BLaER1 treated with 17β-estradiol and CSF1 and Interleukin-3, amounts not matched to agents 10 nM and 100 nM (cell line): ENCODE results near the gene GPRC6A.

Source experiments
- H3K27ac ChIP-seq, 11 experiments: shearing (Covaris generic); formaldehyde crosslinking; 2 replicates each; pipeline ENCODE4 v1.8.1; 2022
- H3K27me3 ChIP-seq, 11 experiments: shearing (Covaris generic); formaldehyde crosslinking; 2 replicates each; pipeline ENCODE4 v1.8.1; 2022
- H3K36me3 ChIP-seq, 11 experiments: shearing (Covaris generic); formaldehyde crosslinking; 2 replicates each; pipeline ENCODE4 v1.8.1; 2022
- H3K4me1 ChIP-seq, 10 experiments: shearing (Covaris generic); formaldehyde crosslinking; 2 replicates each; pipeline ENCODE4 v1.8.1; 2022
- H3K4me2 ChIP-seq, 11 experiments: shearing (Covaris generic); formaldehyde crosslinking; 2 replicates each; pipeline ENCODE4 v1.8.1; 2022
- H3K4me3 ChIP-seq, 10 experiments: shearing (Covaris generic); formaldehyde crosslinking; 2 replicates each; pipeline ENCODE4 v1.8.1; 2022
- H3K9ac ChIP-seq, 11 experiments: shearing (Covaris generic); formaldehyde crosslinking; 2 replicates each; pipeline ENCODE4 v1.8.1; 2022
- H3K9me3 ChIP-seq, 11 experiments: shearing (Covaris generic); formaldehyde crosslinking; replicated peaks in 1 of 11; 2 replicates each; pipeline ENCODE4 v1.8.1; 2022
- H4K20me1 ChIP-seq, 11 experiments: shearing (Covaris generic); formaldehyde crosslinking; 2 replicates each; pipeline ENCODE4 v1.8.1; 2022
- Cebpa-rat ChIP-seq, 11 experiments: shearing (Covaris generic); IDR thresholded peaks; 2 replicates each; pipeline ENCODE4 v1.8.1; 2022

GPRC6A gene

DNA sequence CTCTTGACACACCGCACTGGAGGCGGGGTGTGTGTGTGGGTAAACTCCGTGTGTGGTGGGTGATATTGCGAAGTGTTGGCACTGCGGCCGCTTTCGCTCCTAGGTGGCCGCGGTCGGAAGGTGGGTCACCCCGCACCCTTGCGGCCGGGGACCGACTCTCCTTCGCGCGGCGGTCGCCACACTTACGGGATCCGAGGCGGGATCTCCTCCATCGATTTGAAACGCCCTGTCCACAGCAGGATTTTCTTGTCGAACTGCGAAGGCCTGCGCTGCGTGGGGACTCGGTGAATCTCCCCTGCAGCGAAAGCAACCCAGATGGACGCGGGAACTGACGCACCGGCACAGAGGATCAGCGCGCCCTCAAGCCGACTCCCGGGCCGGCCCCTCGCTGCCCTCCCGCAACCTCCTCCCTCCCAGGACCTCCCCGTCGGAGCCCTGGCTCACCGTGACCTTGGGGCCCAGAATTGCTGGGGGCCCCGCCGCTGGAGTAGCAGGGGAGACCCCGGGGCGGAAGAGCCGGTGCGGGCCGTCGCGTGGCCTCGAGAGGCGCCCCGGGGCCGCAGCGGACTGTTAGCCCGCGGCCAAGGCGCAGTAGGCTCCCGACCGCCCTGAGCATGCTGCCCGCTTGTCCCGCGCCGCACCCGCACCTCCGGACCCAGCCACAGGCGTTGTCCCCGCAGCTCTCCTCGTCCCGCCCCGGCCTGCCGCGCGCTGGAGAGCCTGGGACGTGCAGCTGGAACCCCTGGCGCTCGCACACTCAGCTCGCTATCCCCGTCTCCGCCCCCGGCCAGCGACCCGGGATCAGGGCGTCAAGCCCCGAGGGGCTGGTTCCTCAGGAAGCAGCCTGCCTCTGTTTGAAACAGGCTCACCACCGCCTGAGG lies 63.7 kb downstream of the GPRC6A start, which contains the start of gene FAM162B:
Gene FAM162B, minus strand, starts transcription at position 759 of the 881 bp plus-strand sequence. Its CDS starts 143 bp downstream, at position 616.
- Histone ChIP-seq H3K27me3 (peaks cover 0 to 5% (median 0%) of the 10 kb centered on the region in 11 experiments; a peak in 4 of 22 replicates), H3K4me2 (no peak within 1 kb of the TSS), H3K9me3 (peaks cover 15 to 22% (median 20%) of the 10 kb centered on the region in 11 experiments), H3K27ac (no peak within 1 kb of the TSS), H3K4me3 (no peak within 1 kb of the TSS), H3K9ac (no peak within 1 kb of the TSS), H3K36me3 (no peaks in the 10 kb centered on the region), H4K20me1 (no peaks in the 10 kb centered on the region), H3K4me1 (no peaks in the 10 kb centered on the region)
- no peak for TF ChIP-seq Cebpa-rat (IDR thresholded peaks at IDR 0.05)

DNA sequence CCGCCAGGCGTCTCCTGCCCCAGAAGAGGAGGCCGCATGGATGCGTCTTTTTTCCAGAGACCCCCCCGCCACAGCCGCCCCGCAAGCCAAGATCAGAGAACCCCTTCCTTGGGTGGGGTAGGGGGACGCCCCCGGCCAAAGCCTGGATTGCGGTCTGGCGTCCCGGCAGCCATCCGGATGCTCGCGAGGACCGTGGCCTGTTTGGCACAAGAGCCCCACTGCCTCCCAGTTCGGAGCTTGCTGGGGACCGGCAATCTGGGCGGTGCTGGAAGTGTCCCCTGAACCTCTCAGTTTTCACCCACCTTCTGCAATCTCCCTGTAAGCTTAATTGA lies 64.3 kb downstream of the GPRC6A start:
- no peak overlapping the region for H3K9ac ChIP-seq
- H3K36me3 ChIP-seq, result no peaks in the 10 kb centered on the region
- H3K4me3 ChIP-seq, result no peak overlapping the region
- no peaks in the 10 kb centered on the region for H4K20me1 ChIP-seq
- H3K4me2 ChIP-seq, result no peak overlapping the region
- no peak for TF ChIP-seq Cebpa-rat (IDR thresholded peaks at IDR 0.05)
- H3K27ac ChIP-seq, result no peak overlapping the region
- H3K27me3 ChIP-seq, result peaks cover 0 to 5% (median 0%) of the 10 kb centered on the region in 11 experiments; a peak in 4 of 22 replicates
- H3K9me3 ChIP-seq, result peaks cover 15 to 22% (median 20%) of the 10 kb centered on the region in 11 experiments
- no peaks in the 10 kb centered on the region for H3K4me1 ChIP-seq

DNA sequence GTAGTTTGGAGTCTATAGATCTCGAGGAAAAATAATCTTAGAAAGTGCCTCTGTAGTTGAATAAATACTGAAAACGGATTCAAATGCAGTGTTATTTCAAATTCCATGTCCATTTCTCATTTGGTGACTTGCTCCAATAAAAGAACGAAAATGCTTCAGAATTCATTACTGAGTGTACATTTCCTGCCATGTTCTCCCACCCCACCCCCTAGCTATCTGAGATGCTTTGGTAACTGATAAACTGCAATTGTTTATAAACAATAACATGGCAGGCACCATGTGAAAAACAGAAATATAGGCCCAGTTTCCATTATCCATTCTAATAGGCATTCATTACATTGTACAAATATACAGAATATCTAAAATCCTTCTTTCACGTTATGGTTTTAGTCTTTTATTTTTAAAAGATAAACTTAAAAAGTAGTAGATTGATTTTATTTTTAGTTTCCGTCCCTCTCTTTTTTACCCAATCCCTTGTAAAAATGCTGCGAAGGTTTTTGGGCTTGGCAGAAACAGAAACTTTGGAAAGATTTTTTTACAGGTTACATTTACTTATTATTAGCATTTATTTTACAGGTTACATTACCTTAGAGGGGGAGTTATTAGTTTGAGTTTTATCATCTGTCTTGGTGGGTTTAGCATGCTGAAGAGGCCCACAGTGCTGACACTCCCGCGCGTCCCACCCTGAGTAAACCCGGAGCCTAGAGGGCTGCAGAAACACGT lies 64.8 kb downstream of the GPRC6A start:
- H3K9me3 ChIP-seq, result peaks cover 15 to 22% (median 20%) of the 10 kb centered on the region in 11 experiments
- no peaks in the 10 kb centered on the region for H3K4me1 ChIP-seq
- H3K27me3 ChIP-seq, result peaks cover 0 to 5% (median 0%) of the 10 kb centered on the region in 11 experiments; a peak in 4 of 22 replicates
- no peak overlapping the region for H3K4me3 ChIP-seq
- no peak overlapping the region for H3K4me2 ChIP-seq
- no peaks in the 10 kb centered on the region for H3K36me3 ChIP-seq
- no peak overlapping the region for H3K27ac ChIP-seq
- TF ChIP-seq Cebpa-rat (IDR thresholded peaks at IDR 0.05), result no peak
- no peaks in the 10 kb centered on the region for H4K20me1 ChIP-seq
- no peak overlapping the region for H3K9ac ChIP-seq

- H3K27me3 ChIP-seq, result peaks cover 0 to 5% (median 0%) of the 10 kb centered on the region in 11 experiments; a peak in 4 of 22 replicates
- no peak overlapping the region for H3K4me2 ChIP-seq
- H3K4me3 ChIP-seq, result no peak overlapping the region
- H4K20me1 ChIP-seq, result no peaks in the 10 kb centered on the region
- no peak for TF ChIP-seq Cebpa-rat (IDR thresholded peaks at IDR 0.05)
- no peak overlapping the region for H3K27ac ChIP-seq
- no peaks in the 10 kb centered on the region for H3K36me3 ChIP-seq
- no peak overlapping the region for H3K9ac ChIP-seq
- peaks cover 15 to 22% (median 20%) of the 10 kb centered on the region in 11 experiments for H3K9me3 ChIP-seq
- H3K4me1 ChIP-seq, result no peaks in the 10 kb centered on the region
These were observed 65.8 kb downstream of the GPRC6A start for GRCh38 chr6:116763048-116763447.

DNA sequence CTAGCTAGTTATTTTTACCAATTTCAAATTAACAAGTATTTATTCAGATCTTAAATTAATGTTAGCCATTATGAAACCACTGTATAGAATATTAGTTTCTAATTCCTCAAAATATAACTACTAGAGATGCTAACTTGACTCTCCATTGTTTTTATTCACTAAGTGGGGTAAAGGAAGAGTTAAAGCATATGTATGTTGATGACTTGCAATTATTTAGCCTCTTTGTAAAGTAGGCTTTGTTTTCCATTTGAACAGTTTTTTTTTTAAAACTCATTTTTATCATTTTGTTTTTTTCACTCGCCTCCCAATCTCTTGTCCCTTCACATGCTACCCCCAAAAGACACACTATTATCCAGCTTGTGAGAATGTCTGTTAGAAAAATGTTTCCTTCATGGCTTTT lies 66.6 kb downstream of the GPRC6A start:
- peaks cover 0 to 5% (median 0%) of the 10 kb centered on the region in 11 experiments; a peak in 4 of 22 replicates for H3K27me3 ChIP-seq
- no peaks in the 10 kb centered on the region for H4K20me1 ChIP-seq
- H3K36me3 ChIP-seq, result no peaks in the 10 kb centered on the region
- no peaks in the 10 kb centered on the region for H3K4me1 ChIP-seq
- no peak overlapping the region for H3K4me3 ChIP-seq
- H3K27ac ChIP-seq, result no peak overlapping the region
- no peak overlapping the region for H3K9ac ChIP-seq
- H3K4me2 ChIP-seq, result no peak overlapping the region
- H3K9me3 ChIP-seq, result peaks cover 15 to 22% (median 20%) of the 10 kb centered on the region in 11 experiments
- TF ChIP-seq Cebpa-rat (IDR thresholded peaks at IDR 0.05), result no peak

- Histone ChIP-seq H3K4me2 (no peak overlapping the region), H3K27me3 (peaks cover 0 to 5% (median 0%) of the 10 kb centered on the region in 11 experiments; a peak in 4 of 22 replicates)
These were observed 67.1 kb downstream of the GPRC6A start for GRCh38 chr6:116761779-116762178.

DNA sequence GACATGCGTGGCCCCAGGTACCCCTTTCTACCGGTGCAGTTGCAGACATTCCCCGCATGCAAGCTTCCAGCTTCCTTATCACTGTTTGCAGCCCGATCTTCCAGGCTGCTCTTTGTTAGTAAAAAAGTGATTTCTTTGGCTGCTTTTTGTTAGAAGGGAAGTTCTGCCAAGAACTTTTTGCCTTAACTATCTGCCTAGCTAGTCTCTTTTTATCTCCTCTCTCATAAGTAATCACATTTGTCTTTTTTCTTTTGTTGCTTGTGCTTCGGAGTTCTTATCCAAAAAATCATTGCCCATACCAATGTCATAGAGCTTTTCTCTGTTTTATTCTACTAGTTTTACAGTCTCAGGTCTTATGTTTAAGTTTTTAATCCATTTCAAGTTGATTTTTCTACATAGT lies 83.7 kb downstream of the GPRC6A start:
- peaks cover 0 to 3% (median 0%) of the 10 kb centered on the region in 10 experiments; a peak in 1 of 20 replicates for H3K4me1 ChIP-seq
- no peak for TF ChIP-seq Cebpa-rat (IDR thresholded peaks at IDR 0.05)

More at GRCh38 chr6:116761779-116762178, 67.1 kb downstream of the GPRC6A start:
- Histone ChIP-seq H4K20me1 (no peaks in the 10 kb centered on the region), H3K9ac (no peak overlapping the region), H3K4me3 (no peak overlapping the region), H3K36me3 (no peaks in the 10 kb centered on the region), H3K9me3 (peaks cover 15 to 22% (median 20%) of the 10 kb centered on the region in 11 experiments), H3K27ac (no peak overlapping the region), H3K4me1 (no peaks in the 10 kb centered on the region)
- TF ChIP-seq Cebpa-rat (IDR thresholded peaks at IDR 0.05), result no peak

More for the DNA sequence above, 83.7 kb downstream of the GPRC6A start:
- Histone ChIP-seq H3K27me3 (no peaks in the 10 kb centered on the region), H3K9ac (no peak overlapping the region), H3K4me2 (no peak overlapping the region), H3K4me3 (no peak overlapping the region), H3K36me3 (no peaks in the 10 kb centered on the region), H3K27ac (no peak overlapping the region), H4K20me1 (no peaks in the 10 kb centered on the region), H3K9me3 (peaks cover 0 to 14% (median 7%) of the 10 kb centered on the region in 11 experiments; a peak in 8 of 22 replicates)
